Activated naive CD8-positive, alpha-beta T cell treated with anti-CD3 and anti-CD28 coated beads, Interleukin-2, amount 10 ng/mL, durations not matched to agents 7 days and 5 days (primary cell): Measurements from ENCODE around the gene MTFR1L. TPM values are rescaled to one million over a fixed set of nuclear protein-coding genes. Genes with fewer than 3 reads are reported as not detected.

Source experiments
- ATAC-seq: fragments of 150-1000 bp; cut with Tn5 transposase; one replicate; pipeline ENCODE4 v1.10.0; 2021; ENCODE audit warnings: low read depth, moderate library complexity
- POLR2A ChIA-PET: fragments of 350-600 bp; sonication (Branson Sonifier 250); formaldehyde crosslinking; loops from one replicate; lab custom pipeline; 2021; ENCODE audit warnings: antibody characterized with exemption; lab: Charles Lee
- DNase-seq: peaks from one replicate; pipeline ENCODE4 v3.0.0; 2021
- H3K27ac Mint-ChIP-seq: one replicate; pipeline ENCODE4 v1.8.0; 2022; ENCODE audit warnings: mild to moderate bottlenecking, mixed read lengths
- H3K27me3 Mint-ChIP-seq: one replicate; pipeline ENCODE4 v1.8.0; 2022; ENCODE audit warnings: mild to moderate bottlenecking, moderate library complexity, mixed read lengths
- H3K36me3 Mint-ChIP-seq: one replicate; pipeline ENCODE4 v1.8.0; 2021; ENCODE audit warnings: mild to moderate bottlenecking, mixed read lengths
- H3K4me1 Mint-ChIP-seq: one replicate; pipeline ENCODE4 v1.8.0; 2021; ENCODE audit warnings: mixed read lengths
- H3K4me3 Mint-ChIP-seq: one replicate; pipeline ENCODE4 v1.8.0; 2022; ENCODE audit warnings: mild to moderate bottlenecking, moderate library complexity, mixed read lengths
- H3K9me3 Mint-ChIP-seq: one replicate; pipeline ENCODE4 v1.8.0; 2021; ENCODE audit warnings: mixed read lengths
- total RNA-seq, 2 experiments: library from RNA; stranded (reverse); gene quantifications; one replicate each; pipeline ENCODE4 v1.2.3, GENCODE V29; 2021

MTFR1L gene
- total RNA-seq, 2 experiments from 2014 or later = 40.8 to 41.3 TPM

GRCh38 chr1:25881266-25881665, 61.5 kb downstream of the MTFR1L start:
- POLR2A ChIA-PET = interaction anchor here (1.2 kb wide), 1 partner anchor 16 kb away, joined by 3 read pairs; no protein-coding TSS in a partner anchor
- peaks cover 16% of the 10 kb centered on the region for H3K27me3 Mint-ChIP-seq
- ATAC-seq = no peak

More at GRCh38 chr1:25881266-25881665, 61.5 kb downstream of the MTFR1L start:
- no peak overlapping the region for H3K4me3 Mint-ChIP-seq
- DNase-seq = no peak
- H3K27ac Mint-ChIP-seq = no peak overlapping the region
- H3K9me3 Mint-ChIP-seq = no peaks in the 10 kb centered on the region
- H3K36me3 Mint-ChIP-seq = no peaks in the 10 kb centered on the region
- no peaks in the 10 kb centered on the region for H3K4me1 Mint-ChIP-seq

Other genes starting within 250 kb of the MTFR1L start
- gene MAN1C1, start 203.2 kb upstream of the MTFR1L start, total RNA-seq = 10 to 100 TPM; 20.5 to 20.9 TPM
- gene SELENON, start 19.8 kb upstream of the MTFR1L start, total RNA-seq = 10 to 100 TPM; 10.3 to 11.4 TPM
- 1 to 10 TPM; 4.8 TPM for gene AUNIP, start 39.5 kb downstream of the MTFR1L start, total RNA-seq
- gene PAQR7, start 55.8 kb downstream of the MTFR1L start, total RNA-seq = 1 to 10 TPM; 4.7 to 5.2 TPM
- gene STMN1, start 86.5 kb downstream of the MTFR1L start, total RNA-seq = 100 to 1,000 TPM; 575 to 595 TPM
- 10 to 100 TPM; 13.5 to 15.4 TPM for gene PAFAH2, start 178.1 kb downstream of the MTFR1L start, total RNA-seq
- gene EXTL1, start 201.8 kb downstream of the MTFR1L start, total RNA-seq = not detected
- gene SLC30A2, start 226.2 kb downstream of the MTFR1L start, total RNA-seq = not detected
- gene TRIM63, start 247.7 kb downstream of the MTFR1L start, total RNA-seq = not detected